Activated CD8-positive, alpha-beta memory T cell treated with anti-CD3 and anti-CD28 coated beads, Interleukin-2, amount 50 U/mL, for 24 hours (primary cell): ENCODE data around the gene ATP5PO.
A peak's percentile ranks its signal among the peaks of the same experiment; 100 is the strongest.

Experiments
- DNase-seq: peaks from one replicate; pipeline ENCODE4 v3.0.0-alpha.2; 2020; ENCODE audit errors: extremely low read depth

Gene ATP5PO

DNA sequence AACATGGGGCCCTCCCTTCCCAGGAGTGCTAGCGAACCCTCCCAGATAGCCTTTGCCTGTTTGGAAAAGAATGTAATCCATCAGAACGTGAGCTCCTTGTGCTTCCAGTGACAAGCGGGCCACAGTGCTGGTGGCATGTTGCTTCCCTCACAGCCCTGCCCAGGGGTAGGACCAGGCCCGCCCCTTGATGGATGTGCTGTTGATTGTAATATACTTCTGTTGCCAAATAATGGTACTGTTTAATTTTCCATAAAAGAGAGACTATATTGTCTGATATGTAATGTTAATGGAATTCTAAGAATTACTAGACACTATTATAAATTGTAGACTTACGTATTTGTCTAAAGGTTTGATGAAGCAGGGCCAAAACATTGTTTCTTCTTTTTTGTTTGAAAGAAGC is 16.4 kb downstream of the ATP5PO start:
- no peak for DNase-seq

DNA sequence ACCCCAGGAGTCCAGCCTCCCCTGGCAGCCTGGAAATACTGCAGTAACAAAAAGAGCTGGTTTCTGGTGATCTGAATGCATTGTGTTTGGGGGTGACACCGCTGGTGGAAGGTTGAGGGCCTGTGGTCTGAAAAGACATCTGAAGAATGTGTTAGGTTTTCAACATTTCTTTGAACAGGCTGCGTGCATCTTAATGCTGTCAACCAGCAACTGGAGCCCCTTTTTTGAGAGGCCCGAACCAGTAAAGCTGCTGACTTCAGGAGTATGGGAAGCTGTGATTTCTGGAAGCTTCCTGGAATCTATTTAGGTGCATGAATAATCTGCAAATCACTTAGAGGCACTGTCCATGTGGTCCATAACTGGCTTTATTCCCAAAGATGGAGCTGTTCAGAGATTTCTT is 17.0 kb downstream of the ATP5PO start:
- no peak for DNase-seq

DNA sequence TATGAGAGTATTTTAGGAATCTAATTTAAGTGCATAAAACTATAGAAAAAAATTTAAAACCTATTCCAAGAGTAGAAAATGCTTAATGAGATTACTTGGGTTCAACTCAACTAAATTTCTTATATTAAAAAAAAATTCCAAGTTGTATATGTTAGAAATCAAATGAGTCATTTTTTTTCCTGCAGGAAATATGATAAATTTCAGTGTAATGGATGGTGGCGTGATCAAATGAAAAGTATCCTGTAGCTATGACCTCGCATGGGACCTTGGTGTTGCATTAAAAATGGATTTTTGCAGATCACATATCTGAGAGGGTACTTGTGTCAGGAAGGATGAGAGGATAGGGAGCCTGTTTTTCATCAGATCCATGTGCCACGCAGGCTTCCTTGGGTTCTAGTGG is 17.9 kb downstream of the ATP5PO start:
- no peak for DNase-seq

DNA sequence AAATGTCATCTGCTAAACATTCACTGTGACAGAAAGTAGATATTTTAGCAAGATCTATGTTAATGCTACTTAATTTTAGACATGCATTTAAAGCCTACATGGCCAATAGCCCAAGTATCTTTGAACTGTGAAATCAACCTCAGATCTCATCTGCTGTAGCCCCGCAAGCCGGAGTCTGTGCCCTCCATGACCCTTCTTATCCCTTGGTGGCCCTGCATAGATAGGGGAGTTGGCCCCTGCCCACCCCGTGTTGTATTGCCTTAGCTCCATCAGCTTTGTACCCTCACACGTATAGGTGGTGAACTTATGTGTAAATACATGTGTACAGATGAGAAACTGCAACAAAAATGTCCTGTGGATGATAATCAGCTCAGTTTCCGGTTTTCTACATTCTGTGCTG is 18.5 kb downstream of the ATP5PO start:
- no peak for DNase-seq

DNA sequence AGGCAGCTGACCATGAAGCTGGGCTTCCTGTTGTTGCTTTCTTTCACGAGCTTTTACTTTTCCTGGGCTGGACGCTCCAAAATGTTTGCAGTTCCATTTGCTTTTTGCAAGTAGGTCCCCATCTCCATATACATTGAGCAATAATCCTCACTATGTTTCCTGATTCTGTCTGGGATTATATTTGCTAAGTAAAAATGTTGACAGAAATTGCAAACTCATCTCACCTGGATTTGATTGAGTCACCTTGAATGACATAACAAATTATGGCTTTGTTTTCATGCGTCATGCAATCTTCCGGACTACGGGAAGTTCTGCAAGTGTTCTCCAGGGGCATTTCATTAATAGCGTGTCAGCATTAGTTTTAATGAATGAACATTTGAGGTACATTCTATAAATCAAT is 18.9 kb downstream of the ATP5PO start:
- DNase-seq = no peak

DNA sequence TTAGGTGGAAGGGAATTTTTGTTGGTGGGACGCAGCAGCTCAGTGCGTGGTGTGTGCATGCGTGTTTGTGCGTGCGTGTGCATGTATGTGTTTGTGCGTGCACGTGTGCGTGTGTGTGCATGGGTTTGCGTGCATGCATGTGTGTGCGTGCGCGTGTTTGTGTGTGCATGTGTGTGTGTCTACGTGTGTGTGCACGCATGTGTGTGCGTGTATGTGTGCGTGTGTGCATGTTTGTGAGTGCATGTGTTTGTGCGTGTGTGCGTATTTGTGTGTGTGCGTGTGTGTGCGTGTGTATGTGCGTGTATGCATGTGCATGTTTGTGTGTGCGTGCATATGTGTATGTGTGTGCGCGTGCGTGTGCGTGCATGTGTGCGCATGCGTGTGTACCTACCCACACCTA is 20.2 kb downstream of the ATP5PO start:
- no peak for DNase-seq

DNA sequence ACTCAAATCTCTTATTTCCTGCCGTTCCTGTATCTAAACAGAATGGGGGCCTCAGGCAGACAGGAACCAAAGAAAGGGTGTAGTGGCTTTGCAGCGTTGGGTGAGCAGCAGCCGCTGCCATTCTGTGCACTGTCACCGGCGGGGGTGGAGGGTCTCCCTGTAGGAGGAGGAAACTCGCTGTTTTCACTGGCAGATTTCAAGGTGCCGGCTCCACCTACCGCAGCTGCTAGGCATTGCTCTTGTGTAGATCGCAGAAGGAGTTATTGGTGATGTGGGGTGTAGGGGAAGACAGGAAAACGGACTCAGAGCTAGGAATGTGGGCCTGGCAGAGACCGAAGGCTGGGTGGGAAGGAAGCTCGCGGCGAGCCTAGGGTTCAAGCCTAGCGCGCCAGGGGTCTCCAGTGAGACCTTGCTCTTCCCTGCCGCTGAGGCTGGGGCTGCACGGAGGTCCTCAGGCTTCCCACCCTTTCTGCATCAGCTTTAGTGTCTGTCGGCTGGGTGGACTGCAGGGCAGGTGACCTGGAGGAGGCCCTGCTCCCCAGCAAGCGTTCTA is 20.8 kb downstream of the ATP5PO start:
- DNase-seq = peak; percentile 40

DNA sequence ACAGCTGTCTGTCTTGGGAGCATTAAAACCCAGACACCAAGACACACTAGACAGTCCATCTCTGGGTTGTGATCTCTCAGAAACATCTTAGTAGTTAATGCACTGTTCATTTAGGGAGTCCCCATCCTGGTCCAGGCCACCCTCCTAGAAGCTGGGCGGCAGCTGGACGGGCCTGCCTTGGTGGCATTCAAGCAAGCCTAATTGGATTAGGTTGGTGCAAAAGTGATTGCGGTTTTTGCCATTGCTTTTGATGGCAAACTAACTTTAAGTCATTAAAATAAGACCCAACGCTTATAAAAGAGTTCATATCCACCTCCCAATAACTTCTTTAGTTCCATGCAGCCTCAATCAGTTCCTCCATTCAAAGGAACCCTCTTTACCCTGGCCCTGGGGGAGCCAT is 21.7 kb downstream of the ATP5PO start:
- DNase-seq = no peak

DNA sequence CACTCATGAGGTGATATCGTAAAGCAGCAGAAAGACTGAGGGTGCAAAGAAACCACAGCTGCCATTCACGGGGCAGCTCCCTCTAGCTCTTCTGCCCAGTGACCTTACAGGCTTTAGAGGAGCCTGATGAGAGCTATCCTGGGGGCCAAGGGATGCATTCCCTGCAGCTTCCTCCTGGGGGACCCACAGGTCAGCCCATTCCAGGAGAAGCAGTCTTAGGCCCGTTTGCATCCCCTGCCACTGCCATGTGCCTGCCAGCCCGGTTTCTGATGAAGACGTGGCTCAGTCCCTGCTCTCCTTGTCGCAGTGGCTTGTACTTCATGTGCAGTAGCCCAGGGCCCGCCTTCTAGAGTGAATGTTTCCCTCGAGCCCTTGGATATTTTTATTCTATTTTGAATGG is 22.8 kb downstream of the ATP5PO start:
- DNase-seq = no peak

DNA sequence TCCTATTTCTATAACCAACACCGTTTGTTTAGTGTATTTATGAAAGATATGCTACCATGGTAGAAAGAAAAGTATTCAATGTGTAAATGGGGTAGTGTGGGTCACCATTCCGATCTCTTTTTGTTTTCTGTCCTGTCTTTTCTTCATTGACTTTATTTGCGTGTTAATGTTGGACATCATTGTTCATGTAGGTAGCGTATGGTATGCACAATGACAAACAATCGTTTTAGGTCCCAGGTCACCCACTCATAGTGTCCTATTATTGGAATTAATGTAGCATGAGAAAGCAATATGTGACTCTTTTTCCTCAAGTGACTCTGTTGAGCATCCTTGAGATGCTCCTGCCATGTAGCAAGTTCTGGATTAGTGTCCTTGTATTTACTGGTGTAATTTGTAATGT is 25.4 kb downstream of the ATP5PO start:
- DNase-seq = no peak

DNA sequence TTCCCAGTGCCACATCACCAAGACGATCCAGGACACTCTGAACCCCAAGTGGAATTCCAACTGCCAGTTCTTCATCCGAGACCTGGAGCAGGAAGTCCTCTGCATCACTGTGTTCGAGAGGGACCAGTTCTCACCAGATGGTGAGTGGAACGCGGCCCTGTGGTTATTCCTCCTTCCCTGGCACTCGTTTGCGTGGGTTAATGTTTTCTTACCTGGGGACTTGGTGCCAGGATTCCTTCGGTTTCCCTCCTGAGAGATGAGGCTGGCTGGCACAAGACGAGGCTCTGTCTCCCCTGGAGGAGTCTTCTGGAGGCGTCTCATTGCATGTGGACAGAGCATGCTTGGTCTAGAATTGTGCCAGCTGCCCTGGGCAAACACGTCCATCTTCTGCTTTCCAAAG is 29.3 kb downstream of the ATP5PO start:
- DNase-seq = no peak

DNA sequence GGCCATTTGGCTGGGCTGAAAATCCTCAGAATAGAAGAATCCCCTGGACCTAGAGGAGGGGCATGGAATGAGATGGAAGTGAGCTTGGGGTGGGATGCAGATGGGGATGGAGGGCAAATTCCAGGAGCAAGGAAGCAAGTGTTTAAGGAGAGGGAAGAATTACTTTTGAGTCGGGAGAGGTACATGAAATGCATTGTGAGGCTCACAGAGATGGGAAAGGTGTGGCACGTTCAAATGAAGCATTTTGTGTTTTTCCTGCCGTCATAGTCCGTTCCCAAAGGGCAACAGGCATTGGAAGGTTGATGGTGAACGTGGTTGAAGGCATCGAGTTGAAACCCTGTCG is 30.5 kb downstream of the ATP5PO start:
- no peak for DNase-seq

DNA sequence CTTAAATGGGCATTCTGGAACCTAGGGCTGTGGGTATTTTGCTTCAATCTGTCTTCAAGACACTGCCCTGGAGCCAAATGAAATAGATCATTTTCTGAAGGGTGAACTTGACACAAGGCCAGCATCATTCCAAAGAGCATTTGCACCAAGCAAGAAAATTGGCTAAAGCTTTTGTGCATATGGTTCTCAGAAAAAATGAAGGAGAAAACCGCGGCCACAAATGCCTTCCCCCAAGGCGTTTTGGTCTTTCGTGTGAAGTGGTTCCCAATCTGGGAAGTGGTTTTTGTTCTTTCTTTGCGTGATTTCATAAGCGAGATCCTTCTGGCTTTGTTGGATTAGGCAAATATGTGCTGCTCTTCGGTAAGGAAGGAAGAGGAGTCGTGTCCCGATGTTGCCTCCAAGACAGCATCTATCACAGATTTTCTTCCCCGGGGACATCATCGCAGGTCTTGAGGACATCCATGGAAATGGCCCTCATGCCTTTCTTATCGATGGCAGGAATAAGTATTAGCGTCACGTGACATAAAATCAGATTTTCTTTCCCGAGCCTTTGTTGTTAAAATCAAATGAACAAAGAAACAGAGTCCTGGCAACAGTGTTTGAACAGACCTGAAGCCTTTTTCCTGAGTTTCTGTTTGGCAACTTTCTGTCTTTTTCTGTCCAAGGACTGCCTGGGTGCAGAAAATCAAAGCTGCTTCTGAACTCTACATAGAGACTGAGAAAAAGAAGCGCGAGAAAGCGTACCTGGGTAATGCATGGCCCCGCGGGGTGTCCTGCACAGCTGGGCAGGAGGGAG is 31.0 kb downstream of the ATP5PO start:
- no peak for DNase-seq

DNA sequence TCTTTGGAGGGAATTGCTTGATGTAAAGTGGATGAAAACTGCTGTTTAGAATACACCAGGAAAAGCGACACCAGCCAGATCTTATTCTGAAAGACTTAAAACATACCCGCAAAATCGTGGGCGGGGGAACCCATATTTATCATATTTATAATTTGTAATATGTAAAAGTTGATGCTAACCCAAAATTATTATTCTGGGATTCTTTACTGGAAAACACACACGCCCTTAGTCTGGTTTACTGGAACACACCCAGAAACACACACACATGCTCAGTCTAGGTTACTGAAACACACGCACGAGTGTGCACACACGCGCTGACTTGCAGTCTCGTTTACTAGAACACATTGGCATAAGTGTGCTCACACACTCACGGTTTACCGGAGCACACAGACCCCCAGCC is 32.5 kb downstream of the ATP5PO start:
- DNase-seq = no peak

DNA sequence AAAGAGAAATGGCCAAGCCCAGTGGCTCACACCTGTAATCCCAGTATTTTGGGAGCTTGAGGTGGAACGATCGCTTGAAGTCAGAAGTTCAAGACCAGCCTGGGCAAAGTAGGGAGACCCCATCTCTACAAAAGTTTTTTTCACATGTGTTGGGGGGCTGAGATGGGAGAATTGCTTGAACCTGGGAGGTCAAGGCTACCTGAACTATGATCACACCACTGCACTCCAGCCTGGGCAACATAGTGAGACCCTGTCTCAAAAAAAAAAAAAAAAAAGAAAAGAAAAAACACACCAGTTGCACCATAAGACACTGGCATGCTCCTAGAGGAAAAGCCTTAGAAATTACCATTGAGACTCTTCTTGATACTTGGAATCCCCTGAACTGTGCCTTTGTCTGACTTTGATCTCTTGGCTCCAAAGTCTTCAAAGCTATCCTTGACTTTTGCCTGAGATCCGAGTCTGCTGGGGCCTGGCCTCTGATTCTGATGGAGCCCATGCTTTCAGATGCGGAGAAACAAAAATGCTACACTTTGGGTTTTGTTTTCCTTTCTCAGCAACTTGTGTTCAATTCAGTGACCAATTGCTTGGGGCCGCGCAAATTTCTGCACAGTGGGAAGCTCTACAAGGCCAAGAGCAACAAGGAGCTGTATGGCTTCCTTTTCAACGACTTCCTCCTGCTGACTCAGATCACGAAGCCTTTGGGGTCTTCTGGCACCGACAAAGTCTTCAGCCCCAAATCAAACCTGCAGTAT is 33.7 kb downstream of the ATP5PO start:
- no peak for DNase-seq

DNA sequence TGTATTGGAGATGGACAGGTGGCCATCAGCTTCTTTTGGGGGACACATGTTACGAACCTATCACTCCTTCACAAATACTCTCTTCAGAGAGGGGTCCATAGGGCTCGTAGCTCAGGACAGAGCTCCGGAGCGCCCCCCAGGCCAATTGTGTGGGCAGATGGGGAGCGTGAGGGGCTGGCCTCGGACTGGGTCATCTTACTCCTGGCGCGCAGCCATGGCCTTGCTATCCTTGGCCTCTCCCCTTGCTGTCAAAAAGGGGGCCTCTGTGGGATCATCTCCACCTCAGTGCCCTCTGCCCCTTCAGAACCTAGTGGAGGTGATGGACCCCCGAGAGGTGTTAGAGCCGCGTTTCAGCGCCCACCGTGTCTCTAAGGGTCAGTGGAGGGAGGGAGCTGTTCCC is 35.0 kb downstream of the ATP5PO start:
- DNase-seq = no peak

DNA sequence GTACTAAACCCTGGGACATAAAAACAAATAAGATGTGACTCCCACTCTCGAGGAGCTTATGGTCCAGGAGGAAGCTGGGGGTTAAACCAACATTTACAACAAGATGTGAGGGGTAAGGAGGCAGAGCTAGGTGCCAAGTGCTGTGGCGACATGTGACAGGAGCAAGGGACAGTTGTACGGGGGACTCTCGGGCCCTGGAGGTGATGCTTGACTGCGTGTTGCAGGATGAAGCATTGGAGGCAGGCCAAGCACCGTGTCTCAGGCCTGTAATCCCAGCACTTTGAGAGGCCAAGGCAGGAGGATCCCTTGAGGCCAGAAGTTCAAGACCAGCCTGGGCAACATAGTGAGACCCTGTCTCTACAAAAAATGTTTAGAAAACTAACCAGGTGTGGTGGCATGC is 36.8 kb downstream of the ATP5PO start:
- DNase-seq = no peak

DNA sequence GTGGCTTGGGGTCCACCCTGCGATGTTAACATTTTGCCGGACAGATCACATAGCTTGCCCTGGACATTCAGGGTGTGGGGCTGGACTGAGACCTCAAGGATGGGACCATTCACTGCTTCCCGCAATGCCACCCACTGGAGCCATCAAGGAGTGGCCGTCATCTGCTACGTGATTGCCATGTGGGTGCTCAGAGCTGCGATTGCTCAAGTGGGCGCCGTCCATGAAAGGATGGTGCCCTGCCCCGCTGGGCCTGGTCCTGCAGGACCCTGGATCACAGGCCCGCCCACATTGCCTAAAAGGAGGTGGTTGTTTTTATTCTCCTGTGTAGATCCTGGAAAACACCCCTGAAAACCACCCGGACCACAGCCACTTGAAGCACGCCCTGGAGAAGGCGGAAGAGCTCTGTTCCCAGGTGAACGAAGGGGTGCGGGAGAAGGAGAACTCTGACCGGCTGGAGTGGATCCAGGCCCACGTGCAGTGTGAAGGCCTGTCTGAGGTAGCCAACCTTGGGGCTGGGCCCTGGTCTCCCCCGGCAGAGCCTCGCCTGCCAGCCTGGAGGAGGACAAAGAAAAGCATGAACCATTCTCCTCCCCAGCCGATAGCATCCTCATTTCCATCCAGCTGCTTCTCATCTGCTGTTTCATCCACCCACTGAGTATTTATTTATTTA is 40.4 kb downstream of the ATP5PO start:
- no peak for DNase-seq

DNA sequence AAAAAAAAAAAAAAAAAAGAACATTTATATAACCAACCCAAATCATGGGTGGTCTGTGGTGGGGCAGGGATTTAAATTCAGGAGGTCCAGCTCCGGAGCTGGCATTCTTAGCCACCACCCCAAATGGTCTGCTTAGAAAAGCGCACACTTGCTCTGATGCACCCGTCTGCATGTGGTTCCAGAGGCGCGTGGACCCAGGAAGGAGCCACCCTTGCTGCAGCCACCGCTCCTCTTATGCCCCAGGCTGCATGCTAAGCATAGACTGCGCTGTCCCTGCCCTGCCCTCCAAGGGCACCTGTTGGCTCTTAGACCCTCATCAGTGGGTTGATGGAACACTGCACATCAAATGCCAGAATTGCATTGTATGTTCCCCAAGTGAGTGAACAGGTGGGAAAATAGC is 41.4 kb downstream of the ATP5PO start:
- DNase-seq = no peak

DNA sequence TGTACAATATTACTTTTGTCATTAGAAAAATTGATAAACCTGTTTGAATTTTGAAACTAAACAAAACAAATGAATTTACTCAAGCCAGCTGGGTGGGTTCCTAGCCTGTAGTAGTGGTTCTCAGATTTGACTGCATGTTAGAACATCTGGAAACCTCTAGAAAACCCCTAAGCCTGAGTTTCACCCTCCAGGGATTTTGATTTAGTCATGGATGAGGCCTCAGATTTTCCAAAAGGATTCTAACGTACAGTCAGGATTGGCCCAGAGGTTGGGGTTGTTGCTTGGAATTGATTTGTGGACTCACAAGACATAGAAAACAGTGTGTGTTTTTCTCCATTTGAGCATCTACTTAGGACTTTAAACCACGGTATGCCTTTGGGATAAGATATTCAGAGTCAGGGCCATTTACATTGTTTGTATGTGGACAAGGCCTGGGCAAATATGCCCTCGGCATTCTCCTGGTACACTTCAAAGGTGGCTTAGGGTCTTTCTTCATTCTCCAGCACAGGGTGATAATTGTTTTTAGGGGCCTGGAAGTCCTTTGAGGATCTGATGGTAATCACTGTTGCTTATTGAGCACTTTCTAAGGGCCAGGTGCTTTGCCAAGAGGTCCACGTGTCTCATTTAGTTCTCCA is 42.6 kb downstream of the ATP5PO start:
- DNase-seq = no peak

DNA sequence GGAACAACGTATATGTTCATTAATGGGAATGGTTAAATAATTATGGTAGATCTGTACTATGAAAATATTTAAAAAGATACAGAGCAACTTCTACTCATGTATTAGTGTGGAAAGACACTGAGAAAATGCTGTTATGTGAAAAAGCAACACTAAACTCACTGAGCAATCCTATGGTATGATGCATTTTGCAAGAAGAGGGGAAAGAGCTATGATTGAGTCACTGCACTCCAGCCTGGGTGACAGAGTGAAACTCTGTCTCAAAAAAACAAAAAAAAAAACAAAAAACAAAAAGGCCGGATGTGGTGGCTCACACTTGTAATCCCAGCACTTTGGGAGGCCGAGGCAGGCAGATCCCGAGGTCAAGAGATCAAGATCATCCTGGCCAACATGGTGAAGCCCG is 44.4 kb downstream of the ATP5PO start:
- no peak for DNase-seq

DNA sequence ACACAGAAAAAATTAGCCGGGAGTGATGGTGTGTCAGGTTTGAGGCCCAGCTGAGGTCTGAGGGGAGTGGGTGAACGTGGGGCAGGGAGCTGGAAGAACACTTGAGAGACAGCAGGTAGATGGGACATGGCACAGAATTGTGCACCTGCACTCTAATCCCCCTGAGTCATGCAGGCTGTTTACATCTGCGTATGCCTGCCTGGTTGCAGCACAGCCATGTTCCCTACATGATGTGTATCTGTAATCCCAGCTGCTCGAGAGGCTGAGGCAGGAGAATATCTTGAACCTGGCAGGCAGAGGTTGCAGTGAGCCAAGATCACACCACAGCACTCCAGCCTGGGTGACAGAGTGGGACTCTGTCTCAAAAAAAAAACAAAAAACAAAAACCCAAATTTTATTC is 44.8 kb downstream of the ATP5PO start:
- no peak for DNase-seq
